Pericardium fibroblast (primary cell): ENCODE measurements around the gene C5. TPM values are rescaled to one million over a fixed set of nuclear protein-coding genes. Genes with fewer than 3 reads are reported as not detected.

ENCODE experiments used
- total RNA-seq: library from RNA; depleted of rRNA; stranded (reverse); fragments of >200 nt; gene quantifications from 2 replicates; pipeline ENCODE4 v1.2.3, GENCODE V29; 2015

Gene C5
- total RNA-seq: 1.4 and 5.6 TPM in 2 replicates

DNA sequence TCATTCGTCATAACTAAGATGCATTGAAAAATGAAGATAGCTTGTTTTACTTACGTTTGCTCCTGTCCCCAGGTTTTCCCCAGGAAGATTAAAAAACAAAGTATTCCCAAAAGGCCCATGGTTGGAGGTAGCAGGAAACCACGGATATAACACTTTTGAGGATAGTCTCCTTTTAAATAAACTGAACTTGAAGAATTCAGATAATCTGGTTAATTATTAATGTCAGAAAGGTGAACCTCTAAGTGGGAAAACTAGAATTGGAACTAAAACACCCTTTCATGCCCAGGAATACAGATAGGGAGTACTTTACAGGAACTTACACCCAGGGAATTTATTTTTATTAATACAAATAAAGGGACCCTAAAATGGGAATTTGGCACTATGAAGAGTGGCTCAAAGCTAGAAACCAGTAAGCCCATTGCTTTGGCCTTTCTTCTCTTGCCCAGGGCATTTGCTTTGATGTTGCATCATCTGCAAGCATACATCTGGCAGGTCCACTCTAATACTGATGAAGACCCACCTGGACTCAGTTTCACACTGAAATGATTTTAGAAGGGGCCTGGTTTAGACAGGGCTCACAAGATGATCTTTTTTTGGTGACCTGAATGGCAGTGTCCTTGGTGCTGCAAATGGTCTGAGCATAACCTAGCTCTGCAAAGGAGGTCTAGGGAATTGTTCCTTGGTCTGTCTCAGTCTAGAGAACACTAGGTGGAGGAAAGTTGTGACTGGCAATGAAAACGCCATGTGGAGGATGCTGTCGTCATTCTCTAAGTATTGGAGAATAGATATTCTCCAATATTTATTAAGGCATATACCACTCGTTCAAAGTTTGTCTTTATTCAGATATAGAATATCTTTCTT, at the start of gene C5:
C5 (minus strand) TSS at position 148 of the 861 bp plus-strand sequence; CDS start at position 119, 29 bp downstream.

DNA sequence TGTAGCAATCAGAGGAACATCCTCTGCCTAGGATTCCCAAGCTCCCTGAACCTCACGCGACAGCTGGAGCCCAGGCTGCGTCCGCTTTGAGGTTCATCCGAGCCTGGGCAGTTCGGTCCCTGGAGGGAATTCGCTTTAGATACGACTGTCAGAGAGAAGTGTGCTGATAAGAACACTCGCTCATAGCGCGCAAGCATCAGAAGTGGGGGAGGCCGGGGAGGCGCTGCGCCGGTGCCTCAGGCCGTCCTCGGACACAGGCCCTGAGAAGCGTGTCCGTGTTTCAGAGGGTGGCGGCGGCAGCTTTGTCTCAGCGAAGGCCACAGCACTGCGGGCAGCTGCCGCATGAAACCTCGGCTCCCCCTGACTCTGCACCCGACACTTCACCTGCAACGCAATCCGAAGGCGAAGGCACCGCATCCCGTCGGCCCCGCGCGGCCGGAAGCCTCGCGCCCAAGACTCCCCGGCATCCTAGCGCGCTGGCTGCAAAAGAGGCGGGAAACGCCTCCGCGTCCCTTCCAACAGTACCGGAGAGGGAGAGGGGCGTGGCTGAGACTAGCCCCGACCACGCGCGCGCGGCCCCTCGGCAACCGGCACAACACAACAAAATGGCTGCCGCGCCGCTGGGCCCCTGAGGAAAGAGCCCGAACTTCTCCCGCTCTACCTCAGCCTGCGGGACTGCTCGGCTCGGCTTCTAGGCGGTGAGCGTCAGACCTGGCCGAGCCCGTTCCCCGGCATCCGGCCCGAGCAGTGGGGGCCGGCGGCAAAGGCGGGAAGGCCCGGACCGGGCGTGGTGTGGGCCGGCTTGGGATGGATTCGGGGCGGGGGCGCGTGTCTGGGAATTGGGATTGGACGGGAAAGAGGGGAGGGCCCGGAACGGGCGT, 24.5 kb upstream of the C5 start, which contains the start of gene CNTRL:
CNTRL (plus strand) TSS at position 586 of the 881 bp plus-strand sequence. CDS start 13,372 bp downstream, outside the sequence.

DNA sequence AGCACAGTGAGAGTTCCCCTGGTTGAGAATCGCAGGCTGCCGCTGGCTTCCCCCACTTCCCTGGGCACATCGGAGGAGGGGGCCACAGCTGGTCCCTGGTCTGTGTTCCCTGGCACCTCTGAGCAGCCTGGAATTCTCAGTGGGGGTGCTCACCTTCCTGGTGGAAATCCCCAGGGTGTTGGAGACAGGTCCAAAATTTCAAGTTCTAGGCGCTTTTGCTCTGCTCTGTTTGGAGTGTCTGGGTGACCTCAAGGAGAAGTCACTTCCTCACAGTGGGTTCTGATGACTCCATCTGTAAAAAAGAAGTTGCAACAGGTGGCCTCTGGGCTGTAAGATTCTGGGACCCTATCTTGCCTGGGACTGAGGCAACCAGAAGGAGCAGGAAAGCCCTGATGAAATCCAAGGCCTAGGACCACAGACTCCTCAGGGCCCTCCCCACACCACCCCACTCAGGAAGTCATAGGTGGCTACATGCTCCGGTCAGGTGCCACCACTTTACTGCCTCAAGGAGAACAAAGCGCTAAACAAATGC, 123.6 kb downstream of the C5 start, which contains the start of gene TRAF1:
TRAF1 (minus strand) TSS at position 400 of the 532 bp plus-strand sequence. CDS start 721 bp downstream, outside the sequence.

Other genes starting within 250 kb of the C5 start
- 31.3 and 33.5 TPM in 2 replicates for gene PSMD5, start 207.4 kb downstream of the C5 start, total RNA-seq
- gene PHF19, start 173.1 kb downstream of the C5 start, total RNA-seq: 20.1 and 44.6 TPM in 2 replicates
- 1.4 and 4.3 TPM in 2 replicates for gene TRAF1, start 123.5 kb downstream of the C5 start, total RNA-seq
- 2.0 and 2.7 TPM in 2 replicates for gene CNTRL, start 24.7 kb upstream of the C5 start, total RNA-seq
- gene RAB14, start 151.6 kb upstream of the C5 start, total RNA-seq: 15.9 and 18.4 TPM in 2 replicates
- gene GSN, start 217.9 kb upstream of the C5 start, total RNA-seq: 335 and 504 TPM in 2 replicates